Measurements from ENCODE around the gene PRUNE2.

DNA sequence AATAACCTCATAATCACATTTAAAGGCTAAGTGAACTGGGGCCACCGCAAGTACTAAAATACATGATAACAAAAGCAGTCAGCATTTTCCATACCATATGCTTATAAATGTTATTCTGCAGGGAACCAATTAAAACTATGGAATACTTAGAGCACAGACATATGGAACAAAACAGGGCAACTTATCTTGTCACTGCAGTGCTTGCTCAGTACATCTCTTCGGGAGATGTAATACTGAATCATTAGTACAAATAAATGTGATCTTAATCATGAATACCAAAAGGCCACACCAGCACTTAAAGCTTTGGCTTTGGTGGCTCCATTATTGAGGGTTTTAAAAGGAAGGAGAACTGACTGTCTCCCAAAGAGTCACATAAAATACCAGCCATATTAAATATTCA lies 32.1 kb downstream of the PRUNE2 start:
- TF ChIP-seq, protein P1, sequence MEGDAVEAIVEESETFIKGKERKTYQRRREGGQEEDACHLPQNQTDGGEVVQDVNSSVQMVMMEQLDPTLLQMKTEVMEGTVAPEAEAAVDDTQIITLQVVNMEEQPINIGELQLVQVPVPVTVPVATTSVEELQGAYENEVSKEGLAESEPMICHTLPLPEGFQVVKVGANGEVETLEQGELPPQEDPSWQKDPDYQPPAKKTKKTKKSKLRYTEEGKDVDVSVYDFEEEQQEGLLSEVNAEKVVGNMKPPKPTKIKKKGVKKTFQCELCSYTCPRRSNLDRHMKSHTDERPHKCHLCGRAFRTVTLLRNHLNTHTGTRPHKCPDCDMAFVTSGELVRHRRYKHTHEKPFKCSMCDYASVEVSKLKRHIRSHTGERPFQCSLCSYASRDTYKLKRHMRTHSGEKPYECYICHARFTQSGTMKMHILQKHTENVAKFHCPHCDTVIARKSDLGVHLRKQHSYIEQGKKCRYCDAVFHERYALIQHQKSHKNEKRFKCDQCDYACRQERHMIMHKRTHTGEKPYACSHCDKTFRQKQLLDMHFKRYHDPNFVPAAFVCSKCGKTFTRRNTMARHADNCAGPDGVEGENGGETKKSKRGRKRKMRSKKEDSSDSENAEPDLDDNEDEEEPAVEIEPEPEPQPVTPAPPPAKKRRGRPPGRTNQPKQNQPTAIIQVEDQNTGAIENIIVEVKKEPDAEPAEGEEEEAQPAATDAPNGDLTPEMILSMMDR (IDR thresholded peaks at IDR 0.05): no peak
- TF ChIP-seq POLR2A (IDR thresholded peaks at IDR 0.05) (no peak), EP300 (IDR thresholded peaks at IDR 0.05; ENCODE audit: low read depth) (no peak), POLR2AphosphoS5 (IDR thresholded peaks at IDR 0.05) (no peak)

Measured in transverse colon (tissue), 4 donors.